HFF-Myc (cell line): ENCODE measurements around the gene TXNDC8.

Experiments
- DNase-seq: peaks from one replicate; pipeline ENCODE4 v3.0.0-alpha.2; 2011; ENCODE audit warnings: low read depth; ENCODE audit errors: extremely low read depth
- H3K4me3 ChIP-seq: replicated peaks from 2 replicates; pipeline ENCODE4 v1.5.1; 2011; ENCODE audit warnings: low read depth, mild to moderate bottlenecking, control low read depth, low read length
- TF ChIP-seq, protein P1 (sequence below): IDR thresholded peaks from 2 replicates; pipeline ENCODE4 v1.5.1; 2012; ENCODE audit warnings: mild to moderate bottlenecking, low read depth, low read length, control low read depth; ENCODE audit errors: missing control alignments

TXNDC8 gene

DNA sequence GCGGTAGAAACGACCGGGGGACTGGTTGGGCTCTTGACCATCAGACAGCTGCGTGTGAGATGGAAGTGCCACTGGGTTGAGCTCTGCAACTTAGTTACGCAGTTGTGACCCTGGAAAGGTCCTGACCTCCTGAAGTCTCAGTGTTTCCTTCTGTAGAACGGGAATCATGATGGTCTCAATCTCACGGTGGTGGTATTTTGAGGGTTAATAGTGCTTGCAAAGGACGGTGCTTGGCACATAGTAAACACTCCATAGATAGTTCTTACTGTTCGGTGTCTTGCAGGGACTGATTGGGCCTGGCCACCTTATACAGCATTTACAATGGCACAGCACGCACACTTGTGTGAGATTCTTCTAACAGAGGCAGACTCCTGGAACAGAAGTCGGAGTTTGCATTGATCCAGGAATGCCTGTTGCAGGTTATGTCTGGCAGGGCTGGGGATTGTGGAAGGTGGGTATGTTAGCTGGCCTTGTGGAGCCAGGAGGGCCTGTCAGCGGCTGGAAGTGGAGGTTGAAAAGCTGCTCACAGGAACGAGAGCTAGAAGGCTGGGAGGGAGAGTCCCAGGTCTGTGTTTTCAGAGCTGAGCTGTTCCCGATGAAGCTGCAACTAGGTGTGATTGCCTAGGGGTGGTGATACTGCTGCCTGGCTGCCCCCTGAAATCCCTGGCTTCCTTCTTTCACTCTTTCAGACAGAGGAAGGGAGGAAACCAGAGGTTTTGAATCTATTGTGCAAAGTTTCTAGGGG is 80.4 kb downstream of the TXNDC8 start:
- DNase-seq, result no peak
- H3K4me3 ChIP-seq, result peak overlapping the region; percentile 88
- TF ChIP-seq, protein P1, sequence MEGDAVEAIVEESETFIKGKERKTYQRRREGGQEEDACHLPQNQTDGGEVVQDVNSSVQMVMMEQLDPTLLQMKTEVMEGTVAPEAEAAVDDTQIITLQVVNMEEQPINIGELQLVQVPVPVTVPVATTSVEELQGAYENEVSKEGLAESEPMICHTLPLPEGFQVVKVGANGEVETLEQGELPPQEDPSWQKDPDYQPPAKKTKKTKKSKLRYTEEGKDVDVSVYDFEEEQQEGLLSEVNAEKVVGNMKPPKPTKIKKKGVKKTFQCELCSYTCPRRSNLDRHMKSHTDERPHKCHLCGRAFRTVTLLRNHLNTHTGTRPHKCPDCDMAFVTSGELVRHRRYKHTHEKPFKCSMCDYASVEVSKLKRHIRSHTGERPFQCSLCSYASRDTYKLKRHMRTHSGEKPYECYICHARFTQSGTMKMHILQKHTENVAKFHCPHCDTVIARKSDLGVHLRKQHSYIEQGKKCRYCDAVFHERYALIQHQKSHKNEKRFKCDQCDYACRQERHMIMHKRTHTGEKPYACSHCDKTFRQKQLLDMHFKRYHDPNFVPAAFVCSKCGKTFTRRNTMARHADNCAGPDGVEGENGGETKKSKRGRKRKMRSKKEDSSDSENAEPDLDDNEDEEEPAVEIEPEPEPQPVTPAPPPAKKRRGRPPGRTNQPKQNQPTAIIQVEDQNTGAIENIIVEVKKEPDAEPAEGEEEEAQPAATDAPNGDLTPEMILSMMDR, result no peak

DNA sequence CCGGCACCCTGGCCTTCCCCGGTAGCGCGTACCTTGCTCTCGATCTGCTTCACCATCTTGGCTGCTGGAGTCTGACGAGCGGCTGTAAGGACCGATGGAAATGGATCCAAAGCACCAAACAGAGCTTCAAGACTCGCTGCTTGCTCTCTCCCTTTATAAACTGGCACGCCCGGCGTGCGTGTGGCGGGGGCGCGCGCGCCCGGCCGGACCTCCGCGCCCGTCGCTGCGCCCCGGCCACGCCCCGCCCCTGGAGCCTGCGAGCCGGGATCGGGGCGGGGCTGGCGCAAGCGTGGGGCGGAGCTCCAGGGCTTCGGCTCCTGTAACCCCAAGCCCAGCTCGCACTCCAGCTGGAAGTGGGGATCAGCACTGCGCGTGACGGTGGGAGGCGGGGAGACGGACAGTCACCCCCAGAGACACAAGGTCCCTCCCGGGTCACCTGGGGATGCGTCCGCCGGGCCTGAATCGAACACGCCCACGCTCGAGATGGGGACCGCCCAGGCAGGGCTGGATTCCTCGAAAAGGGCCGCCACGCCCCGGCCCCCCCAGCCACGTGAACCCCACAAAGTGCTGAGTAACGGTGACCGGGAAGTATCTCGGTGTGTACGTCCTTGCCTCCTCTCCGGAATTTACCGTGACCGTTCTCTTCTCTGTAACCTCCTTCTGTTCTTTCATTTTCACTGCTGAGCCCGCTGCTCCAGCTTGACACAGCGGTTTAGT is 81.1 kb downstream of the TXNDC8 start, which contains the start of gene TXN:
Gene TXN (minus strand): TSS at position 128 of the 717 bp plus-strand sequence. CDS start 72 bp downstream, at position 56.
- DNase-seq, result peak; percentile 53
- TF ChIP-seq, protein P1, result no peak
- peak within 1 kb of the TSS; percentile 88 for H3K4me3 ChIP-seq

DNA sequence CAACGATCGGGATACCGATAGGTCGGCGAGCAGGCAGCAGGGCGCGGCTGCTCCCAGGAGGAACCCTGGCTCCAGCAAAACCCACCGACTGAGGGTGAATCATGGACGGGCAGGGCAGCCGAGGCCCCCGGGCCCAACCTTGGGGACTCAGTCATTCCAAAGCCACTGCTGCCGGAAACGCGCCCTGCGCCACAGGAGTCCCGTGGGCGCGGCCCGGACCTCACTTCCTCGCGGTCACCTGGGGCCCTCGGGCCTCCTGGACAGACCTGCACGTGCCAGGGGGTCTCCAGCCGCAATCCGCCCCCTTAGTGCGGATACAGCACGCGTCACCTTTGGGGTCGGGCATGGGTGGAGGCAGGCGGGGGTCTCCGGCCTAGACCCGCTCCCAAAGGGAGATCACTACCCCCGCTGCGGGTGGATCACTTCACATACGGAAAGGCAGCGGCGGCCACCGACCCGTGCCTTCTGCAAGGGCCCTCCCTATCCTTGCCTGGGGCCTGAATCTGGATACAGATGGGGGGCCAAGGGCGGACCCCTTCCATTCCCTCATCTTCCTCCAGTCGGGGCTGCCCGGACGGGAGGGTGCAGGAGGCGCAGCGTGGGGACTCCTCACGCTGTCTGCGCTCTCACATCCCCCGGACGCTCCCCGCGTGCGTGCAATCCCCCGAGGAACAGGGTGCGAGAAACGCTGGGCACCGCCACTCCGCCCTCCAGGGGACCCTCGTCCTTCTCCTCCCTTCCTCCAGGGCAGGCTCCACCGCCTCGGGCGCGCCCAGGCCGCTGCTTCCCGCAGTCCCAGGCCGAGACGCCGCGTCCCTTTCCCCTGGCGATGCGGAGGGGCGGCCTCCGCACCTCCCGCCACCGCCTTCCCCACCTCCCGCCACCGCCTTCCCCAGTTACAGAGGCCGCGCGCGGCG is 81.9 kb downstream of the TXNDC8 start:
- no peak for DNase-seq
- H3K4me3 ChIP-seq, result peak overlapping the region; percentile 88

DNA sequence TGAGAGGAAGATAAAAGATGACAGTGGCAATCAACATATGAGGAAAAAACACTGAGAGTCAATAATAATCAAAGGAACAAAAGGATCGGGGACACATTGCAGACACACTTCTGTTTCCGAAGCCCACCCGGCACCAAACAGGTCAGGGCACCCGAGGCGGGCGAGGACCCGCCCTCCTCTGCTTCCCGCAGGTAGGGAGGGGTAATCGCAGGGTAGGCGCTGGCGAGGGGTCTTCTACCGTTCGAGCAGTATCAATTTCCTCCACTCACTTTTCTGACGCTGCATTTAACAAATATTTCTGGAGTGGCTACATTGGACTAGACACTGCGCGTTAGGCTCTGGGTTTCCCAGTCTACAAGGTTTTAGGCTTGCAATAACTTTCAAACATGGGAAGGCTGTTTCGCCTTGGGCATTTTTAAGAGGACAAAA is 82.6 kb downstream of the TXNDC8 start:
- H3K4me3 ChIP-seq, result peak overlapping the region; percentile 88
- TF ChIP-seq, protein P1, result no peak
- DNase-seq, result no peak

More for the DNA sequence above, 81.9 kb downstream of the TXNDC8 start:
- TF ChIP-seq, protein P1, result no peak

DNA sequence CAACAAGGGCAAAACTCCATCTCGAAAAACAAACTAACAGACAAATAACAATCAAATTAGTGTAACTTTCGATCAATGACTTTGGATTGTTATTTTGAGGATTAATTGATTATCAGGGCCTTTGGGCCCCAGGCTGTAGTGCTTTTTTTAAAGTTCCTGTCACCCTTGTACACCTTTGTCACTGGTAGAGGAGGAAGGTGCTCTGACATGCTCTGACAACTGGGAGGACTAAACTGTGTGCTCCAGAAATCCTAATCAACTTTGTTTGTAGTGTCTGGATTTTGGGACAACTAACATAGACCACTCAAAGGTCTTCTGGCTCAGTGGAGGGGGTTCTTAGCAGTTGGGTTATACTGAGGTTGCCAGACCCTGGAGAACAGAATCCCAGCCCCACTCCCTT is 83.2 kb downstream of the TXNDC8 start:
- TF ChIP-seq, protein P1, result no peak
- DNase-seq, result no peak
- H3K4me3 ChIP-seq, result peak overlapping the region; percentile 88
